Gastroesophageal sphincter (tissue), 3 donors: ENCODE results near the gene ADGRG3.

Experiments used
- CTCF ChIP-seq, 4 experiments: fragments of 200-600 bp in 2 of 4; fragments of 450-650 bp in 2 of 4; sonication (generic) in 1 of 4; IDR thresholded peaks; one replicate each; pipeline ENCODE4 v1.5.1; 2017 to 2019; ENCODE audit warnings: antibody characterized with exemption in 4 of 4, mild to moderate bottlenecking in 2 of 4, moderate library complexity in 2 of 4
- POLR2A ChIP-seq, 2 donors: fragments of 450-650 bp; IDR thresholded peaks; one replicate each; pipeline ENCODE4 v1.6.1; 2017; ENCODE audit warnings: antibody characterized with exemption in 2 of 2, mild to moderate bottlenecking in 2 of 2, moderate library complexity in 1 of 2
- POLR2AphosphoS5 ChIP-seq: sonication (generic); formaldehyde crosslinking; IDR thresholded peaks from one replicate; pipeline ENCODE4 v1.6.1; 2017; ENCODE audit warnings: antibody characterized with exemption

- no peak for TF ChIP-seq CTCF (IDR thresholded peaks at IDR 0.05)
- no peak for TF ChIP-seq POLR2AphosphoS5
- TF ChIP-seq POLR2A (IDR thresholded peaks at IDR 0.05), result no peak
Measured at GRCh38 chr16:57708168-57708567, 40.1 kb downstream of the ADGRG3 start.
